ENCODE measurements around the gene ZFP36.
"Not testable (repeated sequence)": the region's sequence is repeated elsewhere in the genome, so short reads cannot be mapped to it uniquely, and the experiment has no call there.

The ZFP36 gene

GRCh38 chr19:39445196-39446111 lies 38.8 kb downstream of the ZFP36 start, which contains the start of gene SUPT5H:
Gene SUPT5H (plus strand): TSS chr19:39445582. CDS start chr19:39445891, 309 bp downstream.
- ChIA-PET POLR2A (ENCODE audit: low non-redundant PET) (interaction anchor here (0.6 to 1.3 kb wide), 3 partner anchors 10 to 373 kb away, joined by 4 to 7 read pairs (median 5); partner anchors contain the start of gene RPS16), CTCF (interaction anchor here (0.6 to 1.6 kb wide), 3 partner anchors 13 to 87 kb away, joined by 7 to 8 read pairs (median 8); partner anchors contain the start of gene EID2B)
- H3K27ac ChIP-seq, result peak within 1 kb of the TSS; percentile 82
- TF ChIP-seq CTCF (conservative IDR thresholded peaks at IDR 0.05; ENCODE audit: low read depth), result no peak
- DNase-seq (ENCODE audit: low spot score), result peak; percentile 99

GRCh38 chr19:39446365-39447084 lies 39.9 kb downstream of the ZFP36 start:
- no peak for TF ChIP-seq CTCF (conservative IDR thresholded peaks at IDR 0.05; ENCODE audit: low read depth)
- H3K27ac ChIP-seq, result peak overlapping the region; percentile 37
- CTCF ChIA-PET, result interaction anchor here (0.7 kb wide), 1 partner anchor 28 kb away, joined by 3 read pairs; no protein-coding TSS in a partner anchor

GRCh38 chr19:39448271-39448670 lies 41.6 kb downstream of the ZFP36 start:
- CTCF ChIA-PET, result interaction anchor here (0.7 kb wide), 1 partner anchor 25 kb away, joined by 3 read pairs; no protein-coding TSS in a partner anchor
- POLR2A ChIA-PET (ENCODE audit: low non-redundant PET), result no interaction called here
- no peak for DNase-seq (ENCODE audit: low spot score)
- peak overlapping the region; percentile 27; the same call in 1 of the 2 replicates for H3K27ac ChIP-seq
- no peak for TF ChIP-seq CTCF (conservative IDR thresholded peaks at IDR 0.05; ENCODE audit: low read depth)

More at GRCh38 chr19:39446365-39447084, 39.9 kb downstream of the ZFP36 start:
- DNase-seq (ENCODE audit: low spot score), result no peak
- POLR2A ChIA-PET (ENCODE audit: low non-redundant PET), result interaction anchor here (0.8 kb wide), 1 partner anchor 11 kb away, joined by 3 read pairs; the partner anchor contains the start of gene RPS16

- peak overlapping the region; percentile 23; the same call in 1 of the 2 replicates for H3K27ac ChIP-seq
- POLR2A ChIA-PET (ENCODE audit: low non-redundant PET), result interaction anchor here (1.2 kb wide), 1 partner anchor 13 kb away, joined by 5 read pairs; the partner anchor contains the start of gene RPS16
- DNase-seq (ENCODE audit: low spot score), result no peak
- CTCF ChIA-PET, result no interaction called here
- TF ChIP-seq CTCF (conservative IDR thresholded peaks at IDR 0.05; ENCODE audit: low read depth), result no peak
Measured at GRCh38 chr19:39449116-39449797, 42.6 kb downstream of the ZFP36 start.

- POLR2A ChIA-PET (ENCODE audit: low non-redundant PET); DNase-seq (ENCODE audit: low spot score); H3K27ac ChIP-seq; CTCF ChIA-PET: not testable (repeated sequence)
Measured at GRCh38 chr19:39451257-39451656, 44.6 kb downstream of the ZFP36 start.
